ENCODE measurements around the gene GFER. TPM values are rescaled to one million over a fixed set of nuclear protein-coding genes. Genes with fewer than 3 reads are reported as not detected.
"Not testable (repeated sequence)": the region's sequence is repeated elsewhere in the genome, so short reads cannot be mapped to it uniquely, and the experiment has no call there.

GFER gene
- 10 to 100 TPM; 12.4 to 28.5 TPM for total RNA-seq

DNA sequence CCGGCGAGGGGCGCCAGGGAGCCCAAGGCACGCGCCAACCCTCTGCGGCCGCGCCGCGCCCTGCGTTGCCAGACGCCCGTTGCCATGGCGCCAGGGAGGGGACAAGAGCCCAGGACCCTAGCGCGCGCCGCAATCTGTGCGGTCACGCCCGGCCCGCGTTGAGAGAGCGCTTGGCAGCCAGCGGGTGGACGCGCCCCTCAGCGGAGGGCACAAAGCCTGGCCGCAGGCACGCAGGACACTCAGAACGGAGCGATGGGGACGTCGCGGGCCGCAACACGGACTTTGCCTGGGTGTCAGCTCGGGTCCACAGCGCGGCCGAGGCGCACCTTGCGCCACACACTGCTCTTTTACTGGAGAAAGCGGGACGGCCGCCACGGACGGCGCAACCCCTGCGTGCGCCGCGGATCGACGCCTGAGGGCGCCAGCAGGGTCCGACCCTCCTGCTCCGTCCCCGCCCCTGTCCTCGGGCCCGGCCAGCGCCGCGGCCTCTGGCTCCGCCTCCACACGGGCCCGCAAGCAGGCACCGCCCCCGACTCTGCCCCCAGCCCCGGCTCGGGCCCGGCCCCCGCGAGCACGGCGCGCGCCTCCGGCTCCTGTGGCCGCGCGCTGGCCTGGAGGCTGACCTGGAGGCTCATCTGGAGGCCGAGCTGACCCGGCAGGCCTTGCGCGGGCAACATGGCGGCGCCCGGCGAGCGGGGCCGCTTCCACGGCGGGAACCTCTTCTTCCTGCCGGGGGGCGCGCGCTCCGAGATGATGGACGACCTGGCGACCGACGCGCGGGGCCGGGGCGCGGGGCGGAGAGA, at the start of gene GFER:
Gene GFER, plus strand, starts transcription at position 650 of the 803 bp plus-strand sequence. Its CDS starts 26 bp downstream, at position 676.
- Mint-ChIP-seq H3K36me3 (ENCODE audit: low read depth) (peaks cover 2% of the 10 kb centered on the region), H3K27ac (peak within 1 kb of the TSS; percentile 61), H3K4me1 (no peaks in the 10 kb centered on the region), H3K4me3 (peak within 1 kb of the TSS; percentile 79), H3K9me3 (no peaks in the 10 kb centered on the region), H3K27me3 (peaks cover 11% of the 10 kb centered on the region)
- peak; percentile 92 for ATAC-seq (replicated peaks)

DNA sequence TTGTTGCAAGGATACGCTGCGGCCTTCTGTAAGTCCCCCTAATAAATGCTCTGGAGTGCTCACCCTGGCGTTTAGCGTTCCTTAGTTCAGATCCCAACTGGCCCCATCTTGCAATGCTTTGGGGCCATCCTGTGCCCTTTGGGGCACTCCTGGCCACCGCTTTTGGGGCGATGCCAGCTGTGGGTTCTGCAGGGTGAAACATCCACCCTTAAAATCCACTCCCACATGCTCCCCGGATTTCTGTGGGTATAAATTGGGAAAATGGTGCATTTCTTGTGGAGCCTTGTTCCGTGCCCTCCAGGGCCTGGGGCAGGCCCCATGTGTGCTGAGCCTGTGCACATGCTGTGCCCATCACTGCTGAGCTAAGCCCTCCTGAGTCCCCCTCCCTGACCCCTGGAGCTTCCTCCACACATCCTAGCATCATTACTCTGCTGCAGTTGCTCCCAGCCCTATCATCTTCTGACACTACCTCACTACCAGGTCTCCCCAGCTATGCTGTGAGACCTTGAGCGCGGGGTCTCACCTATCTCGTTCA, 47.0 kb upstream of the GFER start:
- no peaks in the 10 kb centered on the region for H3K27me3 Mint-ChIP-seq
- H3K27ac Mint-ChIP-seq = no peak overlapping the region
- ATAC-seq (replicated peaks) = no peak
- no peak overlapping the region for H3K4me3 Mint-ChIP-seq
- H3K36me3 Mint-ChIP-seq (ENCODE audit: low read depth) = peaks cover 37% of the 10 kb centered on the region
- H3K9me3 Mint-ChIP-seq = no peaks in the 10 kb centered on the region
- H3K4me1 Mint-ChIP-seq = peaks cover 5% of the 10 kb centered on the region

DNA sequence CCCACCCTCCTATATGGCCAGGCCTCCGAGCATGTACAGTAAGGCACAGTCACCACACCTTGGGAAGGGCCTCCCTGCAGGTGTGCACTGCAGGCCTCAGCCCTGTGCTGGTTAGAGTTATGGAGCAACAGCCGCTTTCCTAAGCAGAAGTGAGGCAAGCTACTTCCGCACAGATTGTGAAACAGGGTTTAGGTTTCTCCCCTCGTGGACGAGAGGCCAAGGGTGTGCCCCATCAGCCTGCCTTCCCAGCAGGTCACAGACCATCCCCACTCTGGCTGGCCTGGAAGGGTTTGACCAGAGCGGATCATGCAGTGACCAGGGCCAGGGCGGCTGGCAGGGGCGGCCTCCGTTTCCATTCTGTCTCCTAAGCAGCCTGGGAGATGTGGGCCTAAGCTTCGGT, 45.7 kb upstream of the GFER start:
- H3K4me3 Mint-ChIP-seq = no peak overlapping the region
- no peaks in the 10 kb centered on the region for H3K27me3 Mint-ChIP-seq
- peaks cover 37% of the 10 kb centered on the region for H3K36me3 Mint-ChIP-seq (ENCODE audit: low read depth)
- ATAC-seq (replicated peaks) = no peak
- no peaks in the 10 kb centered on the region for H3K9me3 Mint-ChIP-seq
- peaks cover 5% of the 10 kb centered on the region for H3K4me1 Mint-ChIP-seq
- H3K27ac Mint-ChIP-seq = no peak overlapping the region

DNA sequence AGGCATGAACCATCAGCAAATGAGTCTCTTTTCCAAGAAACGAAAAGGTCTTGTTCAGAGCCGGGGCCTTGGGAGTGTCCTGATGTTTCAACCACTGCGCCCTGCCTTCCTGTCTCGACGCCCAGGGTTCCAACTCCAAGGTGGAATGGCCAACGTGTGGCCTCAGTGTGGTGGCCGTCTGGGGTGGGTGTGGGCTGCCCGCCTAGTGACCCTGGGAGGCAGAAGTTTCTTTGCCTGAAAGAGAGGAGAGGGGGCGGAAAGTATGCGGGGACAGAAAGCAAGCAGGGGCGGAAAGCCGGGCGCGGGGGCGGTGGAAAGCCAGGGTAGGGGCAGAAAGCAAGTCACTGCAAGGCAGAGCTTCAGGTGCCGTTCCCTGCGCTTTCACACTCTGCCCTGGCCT, 45.1 kb upstream of the GFER start:
- H3K9me3 Mint-ChIP-seq = no peaks in the 10 kb centered on the region
- H3K36me3 Mint-ChIP-seq (ENCODE audit: low read depth) = peaks cover 37% of the 10 kb centered on the region
- H3K4me1 Mint-ChIP-seq = peaks cover 5% of the 10 kb centered on the region
- ATAC-seq (replicated peaks) = no peak
- no peak overlapping the region for H3K4me3 Mint-ChIP-seq
- no peak overlapping the region for H3K27ac Mint-ChIP-seq
- no peaks in the 10 kb centered on the region for H3K27me3 Mint-ChIP-seq

DNA sequence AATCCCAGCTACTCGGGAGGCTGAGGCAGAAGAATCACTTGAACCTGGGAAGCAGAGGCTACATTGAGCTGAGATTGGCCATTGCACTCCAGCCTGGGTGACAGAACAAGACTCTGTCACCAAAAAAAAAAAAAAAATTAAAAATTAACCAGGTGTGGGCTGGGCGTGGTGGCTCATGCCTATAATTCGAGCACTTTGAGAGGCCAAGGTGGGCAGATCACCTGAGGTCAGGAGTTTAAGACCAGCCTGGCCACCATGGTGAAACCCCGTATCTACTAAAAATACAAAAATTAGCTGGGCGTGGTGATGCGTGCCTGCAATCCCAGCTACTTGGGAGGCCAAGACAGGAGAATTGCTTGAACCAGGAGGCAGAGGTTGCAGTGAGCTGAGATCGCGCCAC, 44.2 kb upstream of the GFER start:
- H3K4me1 Mint-ChIP-seq = peaks cover 12% of the 10 kb centered on the region
- H3K9me3 Mint-ChIP-seq; H3K4me3 Mint-ChIP-seq; H3K27me3 Mint-ChIP-seq; ATAC-seq (replicated peaks); H3K27ac Mint-ChIP-seq: not testable (repeated sequence)
- peaks cover 37% of the 10 kb centered on the region for H3K36me3 Mint-ChIP-seq (ENCODE audit: low read depth)

DNA sequence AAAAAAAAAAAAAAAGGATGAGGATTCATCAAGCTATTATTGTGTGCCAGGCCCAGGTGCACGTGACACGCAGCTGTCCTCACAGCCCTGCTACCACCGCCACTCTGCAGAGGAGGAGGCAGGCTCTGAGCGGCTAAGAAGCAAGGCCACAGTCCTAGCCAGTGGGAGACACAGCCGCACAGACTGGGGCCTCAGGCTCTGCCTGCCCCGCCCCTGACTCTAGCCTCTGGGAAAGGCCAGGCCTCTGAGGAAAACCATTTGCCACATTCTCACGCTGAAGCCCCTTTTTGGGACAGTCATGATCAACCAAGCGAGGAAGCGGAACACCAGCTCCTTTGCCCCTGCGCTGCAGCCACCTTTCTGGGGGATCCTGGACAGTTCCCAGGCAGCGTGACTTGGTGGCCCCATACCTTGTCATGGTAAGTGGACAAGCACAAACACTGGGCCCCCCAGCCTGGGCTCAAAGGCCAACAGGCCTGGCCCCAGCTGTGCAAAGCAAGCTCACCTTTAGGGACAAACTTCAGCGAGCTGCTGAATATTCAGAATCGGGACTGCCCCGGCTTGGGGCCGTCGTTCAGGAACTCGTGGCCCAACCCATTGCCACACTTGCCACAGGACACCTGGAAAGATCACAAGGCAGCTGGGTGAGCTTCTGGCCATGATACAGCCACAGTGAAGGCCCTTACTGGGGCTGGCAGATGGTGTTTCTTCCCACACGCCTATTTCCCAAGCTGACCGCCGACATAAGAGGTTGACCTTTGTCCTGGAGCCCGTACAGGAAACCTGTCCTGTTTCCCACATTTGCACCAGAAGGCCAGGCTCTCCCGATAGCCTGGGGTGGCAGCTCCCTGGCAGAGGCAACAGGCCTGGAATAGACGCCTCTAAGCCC, 43.5 kb upstream of the GFER start:
- no peaks in the 10 kb centered on the region for H3K9me3 Mint-ChIP-seq
- H3K36me3 Mint-ChIP-seq (ENCODE audit: low read depth) = peaks cover 37% of the 10 kb centered on the region
- peaks cover 12% of the 10 kb centered on the region for H3K4me1 Mint-ChIP-seq
- no peak for ATAC-seq (replicated peaks)
- no peak overlapping the region for H3K27ac Mint-ChIP-seq
- no peaks in the 10 kb centered on the region for H3K27me3 Mint-ChIP-seq
- H3K4me3 Mint-ChIP-seq = no peak overlapping the region

DNA sequence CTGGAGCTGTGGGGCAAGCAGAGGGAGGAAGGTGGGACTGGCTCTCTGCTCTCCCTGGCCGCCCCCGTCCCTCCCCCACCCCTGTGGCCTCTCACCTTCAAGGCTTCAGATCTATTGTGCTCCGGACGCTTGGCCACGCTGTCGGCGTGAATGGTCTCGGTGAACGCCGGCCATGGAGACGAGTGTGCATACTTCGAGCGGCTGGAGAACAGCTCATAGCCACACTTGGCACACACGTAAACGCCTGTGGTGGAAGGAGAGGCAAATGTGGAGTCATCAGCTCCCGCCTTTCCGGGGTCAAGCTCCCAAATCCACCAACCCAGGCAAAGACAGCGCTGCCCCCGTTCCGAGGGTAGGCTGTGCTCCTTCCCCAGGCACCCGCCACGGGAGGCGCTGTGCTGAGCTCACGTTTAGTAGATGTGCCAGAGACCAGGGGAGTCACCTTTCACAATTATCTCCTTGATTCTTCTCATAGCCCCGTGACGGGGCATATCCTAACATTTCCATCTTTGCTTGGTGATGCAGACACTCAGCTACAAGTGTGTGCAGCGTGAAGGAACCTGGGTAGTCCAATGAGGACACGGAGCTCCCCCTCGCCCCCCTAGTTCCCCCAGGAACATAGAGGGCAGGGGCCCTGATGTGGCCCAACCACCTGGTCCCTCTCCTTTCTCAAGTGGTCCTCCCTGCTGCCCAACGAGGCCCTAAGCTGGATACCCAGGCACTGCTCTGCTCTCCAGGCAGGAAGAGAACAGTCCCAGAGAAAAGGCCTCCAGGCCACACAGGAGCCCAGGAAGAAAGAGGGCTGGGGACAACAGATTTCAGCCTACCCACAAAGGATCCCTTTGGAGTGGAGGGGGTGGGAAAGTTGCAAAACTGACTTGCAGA, 42.6 kb upstream of the GFER start:
- no peaks in the 10 kb centered on the region for H3K27me3 Mint-ChIP-seq
- H3K27ac Mint-ChIP-seq = peak overlapping the region; percentile 70
- no peak for ATAC-seq (replicated peaks)
- no peaks in the 10 kb centered on the region for H3K9me3 Mint-ChIP-seq
- H3K4me1 Mint-ChIP-seq = peaks cover 12% of the 10 kb centered on the region
- peaks cover 37% of the 10 kb centered on the region for H3K36me3 Mint-ChIP-seq (ENCODE audit: low read depth)
- H3K4me3 Mint-ChIP-seq = peak overlapping the region; percentile 86

DNA sequence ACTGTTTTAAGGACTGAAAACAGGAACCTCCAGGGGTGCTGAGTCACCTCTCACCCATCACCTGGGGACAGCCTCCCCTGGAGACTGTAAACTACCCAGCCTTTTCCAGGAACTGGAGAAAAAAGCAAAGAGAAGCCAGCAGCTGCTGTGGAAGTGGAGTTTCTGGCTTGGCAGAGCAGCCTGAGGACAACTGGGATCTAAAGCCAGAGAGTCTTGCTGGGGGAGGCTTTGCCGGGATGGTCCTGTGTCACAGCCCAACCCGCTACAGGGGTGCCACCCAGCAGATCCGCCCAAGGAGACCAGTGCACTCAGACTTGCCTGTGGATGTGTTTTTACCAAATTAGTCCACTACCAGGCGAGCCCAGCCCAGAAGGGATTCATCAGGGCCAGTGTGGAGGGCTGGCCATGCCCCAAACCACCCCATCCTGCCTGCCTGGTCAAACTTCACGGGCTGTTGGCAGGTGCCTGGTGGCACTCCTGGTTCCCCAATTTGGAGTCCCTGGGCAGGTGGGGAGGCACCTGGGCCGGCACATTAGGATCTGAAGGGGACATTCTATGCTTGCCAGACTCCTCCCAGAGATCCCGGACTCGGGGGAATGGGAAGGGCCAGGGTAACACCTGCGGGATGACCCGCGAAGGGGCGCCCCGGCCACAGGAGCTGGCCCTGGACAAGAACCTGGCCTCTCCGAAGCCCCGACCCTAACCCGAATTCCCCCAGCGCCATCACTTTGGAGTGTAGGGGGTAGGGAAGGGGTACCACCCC, 41.8 kb upstream of the GFER start:
- peak overlapping the region; percentile 86 for H3K4me3 Mint-ChIP-seq
- peaks cover 37% of the 10 kb centered on the region for H3K36me3 Mint-ChIP-seq (ENCODE audit: low read depth)
- H3K27ac Mint-ChIP-seq = peak overlapping the region; percentile 70
- peaks cover 12% of the 10 kb centered on the region for H3K4me1 Mint-ChIP-seq
- H3K27me3 Mint-ChIP-seq = no peaks in the 10 kb centered on the region
- ATAC-seq (replicated peaks) = no peak
- no peaks in the 10 kb centered on the region for H3K9me3 Mint-ChIP-seq

DNA sequence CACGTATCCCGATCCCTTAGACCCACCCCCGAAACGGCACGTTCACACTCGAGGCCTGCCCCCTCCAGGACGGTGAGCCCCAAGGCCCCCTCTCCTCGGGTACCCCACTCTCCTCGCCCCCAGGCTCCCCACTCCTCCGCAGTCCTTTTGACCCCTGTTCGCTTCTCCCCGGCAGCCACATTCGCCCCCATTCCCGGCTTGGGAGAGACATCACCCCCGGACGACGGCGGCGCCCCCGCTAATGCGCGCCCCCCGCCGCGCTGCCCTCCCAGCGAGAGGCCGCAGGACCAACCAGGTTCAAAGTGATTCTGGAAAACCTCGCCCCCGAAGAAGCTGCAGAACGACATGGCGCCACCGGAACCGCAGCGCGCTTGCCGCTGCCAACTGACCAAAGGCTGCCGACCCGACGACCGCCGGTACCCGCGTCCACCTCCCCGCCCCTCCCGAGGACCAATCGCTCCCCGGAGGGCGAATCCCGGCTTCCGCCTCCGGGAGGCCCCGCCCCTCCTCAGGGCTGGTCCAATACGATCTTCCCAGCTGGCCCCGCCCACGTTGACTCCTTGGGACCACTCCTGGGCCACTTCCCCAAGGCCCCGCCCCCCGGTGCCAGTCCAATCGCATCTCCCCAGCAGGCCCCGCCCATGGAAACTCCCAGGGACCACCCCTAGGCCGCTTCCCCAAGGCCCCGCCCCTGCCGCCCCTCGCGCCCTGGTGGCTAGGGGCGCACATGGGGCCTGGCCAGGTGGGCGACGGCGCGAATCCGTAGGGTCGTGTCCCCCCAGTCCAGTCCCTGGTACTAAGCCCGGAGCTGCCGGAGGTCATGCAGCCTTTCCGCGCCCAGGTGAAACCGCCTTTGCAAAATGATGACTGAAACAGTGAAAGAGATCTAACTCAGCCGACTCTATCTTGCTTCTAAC, 40.9 kb upstream of the GFER start, which contains the start of gene MSRB1:
Gene MSRB1, minus strand, starts transcription at position 390 of the 917 bp plus-strand sequence. Its CDS starts 43 bp downstream, at position 347.
- H3K9me3 Mint-ChIP-seq = no peaks in the 10 kb centered on the region
- peaks cover 12% of the 10 kb centered on the region for H3K4me1 Mint-ChIP-seq
- H3K27ac Mint-ChIP-seq = peak within 1 kb of the TSS; percentile 85
- peak; percentile 97 for ATAC-seq (replicated peaks)
- no peaks in the 10 kb centered on the region for H3K27me3 Mint-ChIP-seq
- peak within 1 kb of the TSS; percentile 86 for H3K4me3 Mint-ChIP-seq
- peaks cover 33% of the 10 kb centered on the region for H3K36me3 Mint-ChIP-seq (ENCODE audit: low read depth)

DNA sequence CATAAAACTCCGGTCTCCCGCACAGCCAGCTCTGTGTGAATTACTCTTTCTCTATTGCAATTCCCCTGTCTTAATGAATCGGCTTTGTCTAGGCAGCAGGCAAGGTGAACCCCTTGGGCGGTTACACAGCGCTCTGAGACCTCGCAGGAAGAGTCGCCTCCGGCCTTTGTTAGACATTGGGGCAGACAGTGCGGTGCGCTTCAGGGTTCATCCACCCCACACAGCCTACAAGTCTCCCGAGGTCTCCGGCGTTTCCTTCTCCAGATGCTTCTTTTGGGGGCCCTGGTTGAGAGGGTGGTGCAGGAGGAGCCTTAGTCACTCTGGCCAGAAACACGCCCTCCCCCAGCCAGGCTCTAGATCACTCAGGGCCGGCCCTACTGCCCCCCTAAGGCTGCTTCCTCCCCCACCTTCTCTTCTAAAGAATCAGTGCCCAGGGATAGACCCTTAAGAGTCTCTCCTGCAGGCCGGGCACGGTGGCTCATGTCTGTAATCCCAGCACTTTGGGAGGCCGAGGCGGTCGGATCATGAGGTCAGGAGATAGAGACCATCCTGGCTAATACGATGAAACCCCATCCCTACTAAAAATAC, 39.3 kb upstream of the GFER start:
- H3K4me1 Mint-ChIP-seq = peaks cover 12% of the 10 kb centered on the region
- no peak for ATAC-seq (replicated peaks)
- no peak overlapping the region for H3K27ac Mint-ChIP-seq
- H3K4me3 Mint-ChIP-seq = peak overlapping the region; percentile 86
- peaks cover 17% of the 10 kb centered on the region for H3K36me3 Mint-ChIP-seq (ENCODE audit: low read depth)
- no peaks in the 10 kb centered on the region for H3K9me3 Mint-ChIP-seq
- no peaks in the 10 kb centered on the region for H3K27me3 Mint-ChIP-seq

DNA sequence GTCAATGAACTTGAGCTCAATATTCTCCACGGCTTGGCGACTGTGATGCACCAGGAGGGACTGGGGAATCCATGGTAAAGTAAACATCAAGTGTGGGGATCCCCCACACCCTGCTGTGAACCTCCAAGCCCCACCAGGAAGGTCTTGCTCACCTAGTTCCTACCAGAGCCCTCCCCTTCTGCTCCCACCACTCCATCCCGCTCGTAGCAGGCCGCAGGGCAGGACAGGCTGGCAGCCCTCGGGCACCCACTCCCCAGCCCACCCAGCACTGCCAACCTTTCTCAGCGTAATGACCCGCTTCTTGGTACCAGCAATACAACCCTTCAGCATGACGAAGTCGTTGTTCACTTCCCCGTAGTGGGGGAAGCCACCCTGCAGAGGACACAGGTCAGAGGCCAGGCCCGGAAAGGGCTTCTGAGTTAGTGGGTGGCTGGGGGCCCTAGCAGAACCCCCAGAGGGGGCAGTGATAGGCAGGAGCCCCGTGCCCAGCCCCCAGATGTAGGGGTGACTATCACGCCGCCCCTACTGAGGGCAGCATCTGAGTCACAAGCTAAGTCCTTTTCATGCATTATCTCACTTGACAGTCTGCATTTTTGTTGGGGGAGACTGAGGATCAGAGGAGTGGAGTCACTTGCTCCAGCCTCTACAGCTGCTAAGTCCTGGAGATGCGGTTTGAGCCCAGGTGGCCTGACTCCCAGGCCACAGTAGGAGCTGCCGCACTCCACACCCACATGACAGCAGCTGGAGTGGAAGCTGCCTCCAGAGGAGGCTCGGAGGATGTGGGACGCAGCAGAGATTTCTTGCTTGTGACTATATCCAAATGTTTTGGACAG, 38.2 kb upstream of the GFER start:
- H3K9me3 Mint-ChIP-seq = no peaks in the 10 kb centered on the region
- peaks cover 12% of the 10 kb centered on the region for H3K4me1 Mint-ChIP-seq
- ATAC-seq (replicated peaks) = no peak
- no peak overlapping the region for H3K4me3 Mint-ChIP-seq
- peaks cover 8% of the 10 kb centered on the region for H3K36me3 Mint-ChIP-seq (ENCODE audit: low read depth)
- H3K27ac Mint-ChIP-seq = no peak overlapping the region
- no peaks in the 10 kb centered on the region for H3K27me3 Mint-ChIP-seq
